GM12864 (cell line): ENCODE results near the gene RAB3C.

Experiments
- DNase-seq: peaks from one replicate; pipeline ENCODE4 v3.0.0-alpha.2; 2011; ENCODE audit warnings: low read depth
- H3K4me3 ChIP-seq: 2 replicates; pipeline ENCODE4 v1.5.1; 2011; ENCODE audit warnings: mild to moderate bottlenecking, low read depth, low read length, control low read depth
- CTCF ChIP-seq: IDR thresholded peaks from 2 replicates; pipeline ENCODE4 v1.5.1; 2011; ENCODE audit warnings: low read depth, mild to moderate bottlenecking, moderate library complexity, low read length, control low read depth, inconsistent platforms; ENCODE audit errors: missing control alignments

Gene RAB3C

GRCh38 chr5:58714046-58714445 is 131.2 kb downstream of the RAB3C start:
- no peak overlapping the region for H3K4me3 ChIP-seq
- no peak for DNase-seq
- no peak for TF ChIP-seq CTCF

- DNase-seq = no peak
- no peak overlapping the region for H3K4me3 ChIP-seq
- TF ChIP-seq CTCF = no peak
Observed at GRCh38 chr5:58715997-58716656, 133.3 kb downstream of the RAB3C start.

- TF ChIP-seq CTCF = no peak
- no peak for DNase-seq
- no peak overlapping the region for H3K4me3 ChIP-seq
Observed at GRCh38 chr5:58716713-58717112, 133.8 kb downstream of the RAB3C start.

DNA sequence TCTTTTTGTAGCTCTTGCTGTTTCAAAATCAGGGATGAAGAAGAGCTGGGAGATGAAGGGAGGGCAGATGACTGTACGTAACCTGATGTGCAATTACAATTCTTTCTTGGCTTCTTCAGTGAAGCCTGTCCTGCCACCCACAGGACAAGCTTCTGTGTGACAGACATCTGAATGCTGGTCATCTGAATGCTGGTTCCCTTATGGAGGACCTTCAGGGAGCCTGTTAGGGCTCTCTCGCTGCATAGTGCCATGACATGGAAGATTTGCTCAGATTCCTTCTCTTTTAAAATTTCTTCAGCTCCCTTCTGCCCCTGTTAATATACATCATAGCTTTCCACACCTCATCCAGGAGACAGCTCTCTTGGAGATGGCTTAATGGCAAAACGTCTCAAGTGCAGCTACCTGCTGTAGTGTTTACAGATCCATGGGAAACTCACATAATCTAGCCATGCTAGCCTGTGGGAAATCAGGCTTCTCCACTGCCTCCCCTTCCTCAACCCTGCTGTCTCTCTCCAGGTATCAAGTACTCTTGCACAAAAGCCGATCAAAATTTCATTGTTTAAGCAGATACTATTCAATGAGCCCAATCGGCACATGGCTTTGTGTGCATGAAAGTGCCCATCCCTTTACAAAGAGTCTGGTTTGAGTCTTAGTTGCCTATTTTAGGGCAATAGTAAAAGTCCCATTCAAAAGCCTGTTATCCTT is 134.6 kb downstream of the RAB3C start:
- no peak for DNase-seq
- no peak overlapping the region for H3K4me3 ChIP-seq
- no peak for TF ChIP-seq CTCF

DNA sequence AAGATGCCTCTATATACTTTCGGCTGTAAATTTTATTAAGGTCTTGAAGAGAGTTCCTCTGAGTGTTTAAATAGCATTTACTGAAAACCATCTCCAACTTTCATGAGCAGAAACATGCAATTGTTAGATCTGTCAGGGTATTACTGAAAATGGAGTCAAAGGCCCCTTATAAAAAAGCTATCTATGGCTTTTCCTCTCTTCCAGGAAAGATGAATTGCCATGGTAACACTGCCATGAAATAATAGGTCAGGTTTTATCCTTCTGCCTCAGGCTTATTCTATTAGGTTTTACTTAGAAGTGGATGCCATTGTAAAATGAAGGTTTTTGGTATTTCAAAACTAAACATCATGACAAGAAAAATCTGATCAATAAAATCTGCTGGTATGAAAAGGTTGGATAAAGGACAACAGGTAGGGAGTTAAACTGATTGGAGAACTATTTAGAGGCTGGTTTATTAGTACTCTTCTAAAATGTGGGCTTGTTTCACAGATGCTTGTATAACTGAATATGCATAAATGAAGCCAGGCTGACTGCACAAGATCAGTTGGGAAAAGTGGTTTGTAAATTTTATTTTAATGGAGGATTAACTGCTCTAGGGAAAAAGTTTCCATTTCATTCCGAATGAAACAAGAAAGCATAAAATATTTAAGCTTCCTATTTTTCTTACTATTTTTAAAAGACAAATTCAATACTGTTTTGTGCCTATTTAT is 135.5 kb downstream of the RAB3C start:
- H3K4me3 ChIP-seq = no peak overlapping the region
- no peak for DNase-seq
- TF ChIP-seq CTCF = no peak

- no peak for DNase-seq
- no peak for TF ChIP-seq CTCF
- H3K4me3 ChIP-seq = no peak overlapping the region
Observed at GRCh38 chr5:58722160-58722559, 139.3 kb downstream of the RAB3C start.
